ENCODE data around the gene RETREG1.

GRCh38 chr5:16508730-16509531 is 107.9 kb downstream of the RETREG1 start:
- TF ChIP-seq CTCF (IDR thresholded peaks at IDR 0.05; ENCODE audit: extremely low read depth in 1 of 2, insufficient read depth in 1 of 2, low read depth in 1 of 2, low read length in 2 of 2) (no peak), EZH2 (IDR thresholded peaks at IDR 0.05; ENCODE audit: borderline replicate concordance, low read depth, low read length, severe bottlenecking) (peak; percentile 25)
